Measurements from ENCODE around the gene C22orf23. TPM values are rescaled to one million over a fixed set of nuclear protein-coding genes. Genes with fewer than 3 reads are reported as not detected.

The C22orf23 gene
- polyA plus RNA-seq, 3 donors from 2014 or later = not detected

DNA sequence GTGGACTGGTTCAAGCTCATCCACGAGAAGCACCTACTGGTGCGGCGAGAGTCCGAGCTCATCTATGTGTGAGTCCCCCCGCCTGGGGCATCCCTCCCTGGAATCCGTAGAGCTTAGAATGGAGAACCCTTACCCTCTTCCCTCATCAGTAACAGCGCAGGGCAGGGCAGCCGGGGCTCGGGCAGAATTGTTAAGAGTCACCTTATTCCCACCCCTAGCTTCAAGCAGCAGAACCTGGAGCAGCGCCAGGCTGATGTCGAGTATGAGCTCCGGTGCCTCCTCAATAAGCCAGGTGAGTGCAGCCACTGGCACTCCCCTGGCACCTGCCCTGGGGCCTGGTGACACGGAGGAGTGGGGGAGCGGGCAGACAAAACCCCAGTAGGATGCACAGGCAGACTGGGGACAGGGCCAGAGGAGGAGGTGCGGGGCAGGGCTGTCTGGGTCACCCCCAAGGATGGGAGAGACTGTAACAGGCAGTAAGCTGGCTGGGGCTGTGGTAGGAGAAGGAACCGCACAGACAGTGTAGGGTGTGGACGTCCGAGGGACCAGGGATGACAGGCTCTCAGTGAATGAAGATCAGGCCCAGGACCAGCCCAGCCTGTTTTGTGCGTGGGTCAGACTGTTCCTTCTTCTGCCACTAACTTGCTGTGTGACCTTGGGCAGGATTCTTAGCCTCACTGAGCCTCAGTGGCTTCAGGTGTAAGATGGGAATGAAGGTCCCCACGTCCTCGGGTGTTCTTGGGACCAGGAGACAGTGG lies 20.4 kb downstream of the C22orf23 start:
- DNase-seq = no peak
- H3K9me3 Mint-ChIP-seq = no peaks in the 10 kb centered on the region
- H3K27ac Mint-ChIP-seq = peak overlapping the region in 1 of 6 donors; percentile 28
- H3K4me3 Mint-ChIP-seq = no peak overlapping the region
- peaks cover 8 to 10% of the 10 kb centered on the region in 2 donors for H3K4me1 Mint-ChIP-seq
- H3K36me3 Mint-ChIP-seq = peaks cover 0 to 13% (median 11%) of the 10 kb centered on the region in 3 donors
- peaks cover 0 to 3% (median 0%) of the 10 kb centered on the region in 3 donors for H3K27me3 Mint-ChIP-seq (ENCODE audit: low read depth in 3 of 3)

DNA sequence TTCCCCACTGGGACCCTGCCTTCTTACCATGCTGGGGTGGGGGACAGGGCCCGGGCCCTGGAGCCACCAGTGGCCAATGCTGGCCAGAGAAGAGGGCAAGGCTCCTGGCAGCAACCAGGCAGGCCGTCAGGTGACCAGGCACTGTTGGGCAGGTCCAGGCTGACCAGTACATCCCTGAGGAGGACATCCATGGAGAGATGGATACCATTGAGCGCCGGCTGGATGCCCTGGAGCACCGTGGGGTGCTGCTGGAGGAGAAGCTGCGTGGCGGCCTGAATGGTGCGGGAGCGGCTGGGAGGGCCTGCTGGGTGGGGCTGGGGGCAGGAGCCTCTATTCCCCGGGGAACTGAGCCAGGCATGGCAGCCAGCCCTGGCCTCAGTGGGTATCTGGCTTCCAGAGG lies 21.0 kb downstream of the C22orf23 start:
- no peaks in the 10 kb centered on the region for H3K9me3 Mint-ChIP-seq
- H3K4me3 Mint-ChIP-seq = no peak overlapping the region
- H3K27ac Mint-ChIP-seq = no peak overlapping the region
- H3K36me3 Mint-ChIP-seq = peaks cover 0 to 9% (median 8%) of the 10 kb centered on the region in 3 donors
- H3K27me3 Mint-ChIP-seq (ENCODE audit: low read depth in 3 of 3) = peaks cover 0 to 3% (median 0%) of the 10 kb centered on the region in 3 donors
- peaks cover 8 to 10% of the 10 kb centered on the region in 2 donors for H3K4me1 Mint-ChIP-seq
- no peak for DNase-seq

DNA sequence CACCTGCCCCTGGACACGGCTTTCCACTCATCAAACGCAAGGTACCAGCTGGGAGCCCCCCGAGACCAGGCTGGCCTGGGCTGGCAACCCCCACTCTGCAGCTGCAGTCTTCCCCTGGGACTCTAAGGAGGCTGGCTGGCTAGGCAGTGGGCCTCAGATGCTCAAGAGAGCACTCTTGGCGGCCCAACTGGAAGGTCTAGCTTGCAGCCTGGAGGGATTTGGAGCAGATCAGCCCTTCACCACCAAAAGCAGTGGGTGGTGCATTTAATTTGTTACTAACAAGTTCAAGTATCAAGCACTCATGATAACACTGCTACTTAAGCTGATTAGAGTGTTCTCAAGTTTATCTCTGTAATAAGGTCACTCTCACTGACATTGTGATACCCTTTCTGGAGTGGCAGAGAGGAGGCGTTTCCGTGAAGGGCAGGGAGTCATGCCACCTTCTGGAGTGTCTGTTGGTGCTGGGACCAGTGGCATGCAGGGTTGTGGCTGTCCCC lies 21.5 kb downstream of the C22orf23 start:
- DNase-seq = no peak
- Mint-ChIP-seq H3K4me3 (no peak overlapping the region), H3K9me3 (no peaks in the 10 kb centered on the region), H3K27me3 (ENCODE audit: low read depth in 3 of 3) (peaks cover 0 to 3% (median 0%) of the 10 kb centered on the region in 3 donors), H3K36me3 (peaks cover 0 to 9% (median 8%) of the 10 kb centered on the region in 3 donors), H3K4me1 (peaks cover 8 to 10% of the 10 kb centered on the region in 2 donors), H3K27ac (no peak overlapping the region)

DNA sequence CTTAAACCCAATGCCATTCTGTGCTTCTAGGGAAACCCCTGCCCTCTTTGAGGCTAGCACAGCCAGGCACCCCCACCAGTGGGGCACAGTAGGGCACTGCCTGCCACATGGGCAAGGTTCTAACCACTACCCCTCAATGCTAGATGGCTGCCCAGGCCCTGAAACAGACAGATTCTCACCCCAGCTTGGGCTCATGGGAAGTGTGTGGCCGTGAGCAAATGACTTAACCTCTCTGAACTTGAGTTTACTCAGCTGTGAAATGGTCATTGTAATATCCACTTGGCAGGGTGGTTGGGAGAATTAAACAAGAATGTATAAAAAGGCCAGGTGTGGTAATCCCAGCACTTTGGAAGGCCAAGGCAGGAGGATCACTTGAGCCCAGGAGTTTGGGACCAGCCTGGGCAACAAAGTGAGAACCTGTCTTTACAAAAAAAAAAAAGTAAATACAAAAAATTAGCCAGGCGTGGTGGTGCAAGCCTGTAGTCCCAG lies 22.4 kb downstream of the C22orf23 start:
- DNase-seq = no peak
- H3K36me3 Mint-ChIP-seq = peaks cover 0 to 9% (median 8%) of the 10 kb centered on the region in 3 donors
- no peak overlapping the region for H3K4me3 Mint-ChIP-seq
- no peaks in the 10 kb centered on the region for H3K9me3 Mint-ChIP-seq
- peaks cover 0 to 3% (median 0%) of the 10 kb centered on the region in 3 donors for H3K27me3 Mint-ChIP-seq (ENCODE audit: low read depth in 3 of 3)
- H3K27ac Mint-ChIP-seq = peak overlapping the region in 1 of 6 donors; percentile 32
- peaks cover 8 to 10% of the 10 kb centered on the region in 2 donors for H3K4me1 Mint-ChIP-seq

DNA sequence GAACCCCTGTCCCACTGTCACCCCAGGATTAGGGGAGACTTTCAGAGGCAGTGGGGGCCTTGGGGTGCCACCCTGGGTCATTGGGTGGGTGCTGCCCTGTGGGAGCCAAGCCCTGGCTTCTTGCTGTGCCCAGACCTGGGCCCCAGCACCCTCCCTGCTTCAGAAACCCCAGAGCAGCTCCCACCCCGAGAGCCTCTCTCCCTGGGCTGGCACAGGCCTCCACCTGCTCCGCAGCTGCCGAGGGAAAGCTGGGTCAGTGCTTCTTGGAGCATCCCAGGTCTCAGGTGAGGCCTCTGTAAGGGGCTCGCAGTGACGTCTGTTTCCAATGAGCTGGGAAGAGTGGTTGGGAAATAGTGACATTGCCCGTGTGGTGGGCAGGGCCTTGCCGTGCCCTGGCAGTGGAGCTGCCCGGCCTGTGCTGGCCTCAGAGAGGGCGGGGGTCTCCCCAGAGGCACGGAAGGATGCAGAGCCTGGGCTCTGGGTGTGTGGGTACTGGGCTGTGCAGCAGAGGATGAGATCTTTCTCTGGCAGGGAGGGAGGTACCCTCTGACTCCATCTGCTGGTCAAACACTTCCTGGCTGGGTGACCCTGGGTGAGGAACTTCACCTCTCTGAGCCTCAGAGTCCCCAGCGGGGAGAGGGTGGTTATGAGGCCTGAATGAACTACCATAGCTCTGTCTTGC lies 23.0 kb downstream of the C22orf23 start:
- Mint-ChIP-seq H3K4me1 (peaks cover 8 to 10% of the 10 kb centered on the region in 2 donors), H3K4me3 (no peak overlapping the region), H3K27ac (peak overlapping the region in 1 of 6 donors; percentile 23), H3K36me3 (peaks cover 0 to 9% (median 8%) of the 10 kb centered on the region in 3 donors), H3K27me3 (ENCODE audit: low read depth in 3 of 3) (peaks cover 0 to 3% (median 0%) of the 10 kb centered on the region in 3 donors), H3K9me3 (no peaks in the 10 kb centered on the region)
- DNase-seq = no peak

DNA sequence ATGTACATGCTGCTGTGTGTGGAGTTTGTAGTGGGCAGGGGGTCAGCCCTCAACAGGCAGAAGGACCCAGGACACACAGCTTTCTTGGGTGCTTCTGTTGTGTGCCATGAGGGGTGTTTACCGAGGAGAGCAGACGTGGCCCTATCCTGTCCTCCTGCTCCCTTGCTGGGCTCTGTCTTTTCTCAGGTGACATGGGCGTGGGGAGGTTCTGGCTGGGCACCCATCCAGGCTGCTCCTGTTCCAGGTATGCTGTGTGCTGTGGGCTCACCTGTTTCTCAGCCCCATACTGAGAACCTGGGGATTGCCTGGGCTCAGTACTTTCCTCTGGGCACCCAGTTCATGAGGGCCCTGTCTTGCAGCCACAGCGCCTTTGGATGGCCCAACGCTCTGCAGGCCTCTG lies 24.0 kb downstream of the C22orf23 start:
- H3K27me3 Mint-ChIP-seq (ENCODE audit: low read depth in 3 of 3) = peaks cover 0 to 3% (median 0%) of the 10 kb centered on the region in 3 donors

DNA sequence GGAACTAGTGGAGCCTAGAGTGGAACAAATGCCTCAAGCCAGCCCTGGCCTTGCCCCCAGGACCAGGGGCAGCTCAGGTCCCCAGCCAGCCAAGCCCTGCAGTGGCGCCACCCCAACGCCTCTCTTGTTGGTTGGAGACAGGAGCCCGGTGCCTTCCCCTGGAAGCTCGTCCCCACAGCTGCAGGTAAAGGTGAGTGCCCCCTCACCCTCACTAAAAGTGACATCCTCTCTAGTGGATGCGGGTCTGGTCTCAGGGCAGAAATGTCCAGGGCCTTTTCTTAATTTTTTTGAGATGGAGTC lies 25.8 kb downstream of the C22orf23 start:
- no peaks in the 10 kb centered on the region for H3K9me3 Mint-ChIP-seq

More for the DNA sequence above, 24.0 kb downstream of the C22orf23 start:
- no peaks in the 10 kb centered on the region for H3K9me3 Mint-ChIP-seq
- H3K4me1 Mint-ChIP-seq = peaks cover 8 to 10% of the 10 kb centered on the region in 2 donors
- H3K36me3 Mint-ChIP-seq = peaks cover 0 to 9% (median 8%) of the 10 kb centered on the region in 3 donors
- DNase-seq = no peak
- no peak overlapping the region for H3K27ac Mint-ChIP-seq
- H3K4me3 Mint-ChIP-seq = no peak overlapping the region

DNA sequence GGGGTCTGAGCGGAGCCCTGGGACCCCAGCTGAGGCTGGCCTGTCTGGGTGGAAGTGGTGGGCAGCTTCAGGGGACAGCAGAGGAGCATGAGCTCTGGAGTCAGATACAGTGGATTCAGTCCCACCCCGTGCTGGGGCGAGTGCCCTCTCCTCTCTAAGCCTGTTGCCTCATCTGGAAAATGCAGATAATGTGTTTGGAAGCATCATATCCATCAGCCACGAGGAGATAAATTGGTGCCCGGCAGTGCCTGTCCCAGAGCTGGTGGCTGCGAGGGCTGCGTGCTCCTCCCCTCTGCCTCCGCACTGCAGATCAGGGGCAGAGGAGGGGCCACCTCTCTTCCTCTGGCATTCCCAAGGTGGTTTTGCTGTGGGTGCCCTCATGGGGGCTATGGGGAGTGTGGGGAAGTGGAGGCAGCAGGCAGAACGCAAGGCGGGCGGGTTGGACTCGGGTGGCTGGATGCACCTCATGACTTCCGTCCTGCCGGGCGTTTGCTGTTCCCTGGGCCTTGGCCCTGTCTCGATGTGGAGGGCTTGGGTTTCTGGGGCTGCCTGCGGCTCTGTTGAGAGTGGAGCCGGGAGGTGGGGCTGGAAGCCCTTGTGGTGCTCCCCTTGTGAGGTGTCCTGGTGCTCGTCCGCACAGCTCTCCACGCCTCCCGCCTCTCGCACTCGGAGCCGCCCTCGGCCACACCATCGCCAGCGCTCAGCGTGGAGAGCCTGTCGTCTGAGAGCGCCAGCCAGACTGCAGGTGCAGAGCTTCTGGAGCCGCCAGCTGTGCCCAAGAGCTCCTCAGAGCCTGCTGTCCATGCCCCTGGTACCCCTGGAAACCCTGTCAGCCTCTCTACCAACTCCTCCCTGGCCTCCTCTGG lies 26.4 kb downstream of the C22orf23 start:
- no peak for DNase-seq
- Mint-ChIP-seq H3K27ac (no peak overlapping the region), H3K36me3 (peaks cover 0 to 13% (median 6%) of the 10 kb centered on the region in 3 donors), H3K27me3 (ENCODE audit: low read depth in 3 of 3) (peaks cover 0 to 4% (median 2%) of the 10 kb centered on the region in 3 donors), H3K4me1 (peaks cover 0 to 2% of the 10 kb centered on the region in 2 donors), H3K4me3 (no peak overlapping the region), H3K9me3 (no peaks in the 10 kb centered on the region)

More for the DNA sequence above, 25.8 kb downstream of the C22orf23 start:
- no peak for DNase-seq
- Mint-ChIP-seq H3K36me3 (peaks cover 0 to 15% (median 8%) of the 10 kb centered on the region in 3 donors), H3K4me1 (peaks cover 0 to 2% of the 10 kb centered on the region in 2 donors), H3K4me3 (no peak overlapping the region), H3K27ac (no peak overlapping the region), H3K27me3 (ENCODE audit: low read depth in 3 of 3) (peaks cover 0 to 4% (median 2%) of the 10 kb centered on the region in 3 donors)

DNA sequence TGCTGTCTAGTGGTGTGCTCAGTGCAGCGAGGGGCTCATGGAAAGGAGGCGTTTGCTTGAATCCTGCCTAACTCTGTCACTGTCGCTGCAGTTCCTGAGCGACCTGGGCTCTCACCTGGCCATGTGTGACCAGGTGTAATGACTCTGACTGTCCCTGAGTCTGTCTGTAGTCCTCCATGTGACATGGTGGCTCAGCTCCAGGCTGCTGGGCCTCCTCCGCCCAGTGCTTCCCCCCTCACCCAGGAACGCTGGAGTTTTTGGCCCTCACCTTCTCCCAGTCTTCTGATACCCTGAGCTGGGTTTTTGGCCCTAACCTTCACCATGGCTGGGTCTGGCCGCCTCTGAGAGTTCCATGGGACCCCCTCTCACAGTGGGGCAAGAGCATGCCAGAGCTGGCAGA lies 27.0 kb downstream of the C22orf23 start:
- Mint-ChIP-seq H3K27me3 (ENCODE audit: low read depth in 3 of 3) (peaks cover 0 to 4% (median 2%) of the 10 kb centered on the region in 3 donors), H3K27ac (no peak overlapping the region), H3K36me3 (peaks cover 0 to 12% (median 5%) of the 10 kb centered on the region in 3 donors), H3K9me3 (no peaks in the 10 kb centered on the region), H3K4me1 (peaks cover 0 to 2% of the 10 kb centered on the region in 2 donors), H3K4me3 (no peak overlapping the region)
- no peak for DNase-seq

DNA sequence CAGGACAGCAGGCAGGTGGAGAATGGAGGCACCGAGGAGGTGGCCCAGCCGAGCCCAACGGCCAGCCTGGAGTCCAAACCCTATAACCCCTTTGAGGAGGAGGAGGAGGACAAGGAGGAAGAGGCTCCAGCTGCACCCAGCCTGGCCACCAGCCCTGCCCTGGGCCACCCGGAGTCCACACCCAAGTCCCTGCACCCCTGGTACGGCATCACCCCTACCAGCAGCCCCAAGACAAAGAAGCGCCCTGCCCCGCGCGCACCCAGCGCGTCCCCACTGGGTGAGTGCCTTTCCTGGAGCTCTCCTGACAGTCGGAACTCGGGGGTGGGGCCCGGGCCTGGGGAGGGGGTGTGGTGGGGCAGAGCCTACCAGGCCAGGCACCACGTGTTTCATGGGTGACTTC lies 27.6 kb downstream of the C22orf23 start:
- Mint-ChIP-seq H3K27ac (no peak overlapping the region), H3K27me3 (ENCODE audit: low read depth in 3 of 3) (peaks cover 0 to 4% (median 2%) of the 10 kb centered on the region in 3 donors), H3K9me3 (no peaks in the 10 kb centered on the region), H3K36me3 (peaks cover 0 to 12% (median 5%) of the 10 kb centered on the region in 3 donors), H3K4me3 (no peak overlapping the region), H3K4me1 (peaks cover 0 to 2% of the 10 kb centered on the region in 2 donors)
- DNase-seq = no peak

DNA sequence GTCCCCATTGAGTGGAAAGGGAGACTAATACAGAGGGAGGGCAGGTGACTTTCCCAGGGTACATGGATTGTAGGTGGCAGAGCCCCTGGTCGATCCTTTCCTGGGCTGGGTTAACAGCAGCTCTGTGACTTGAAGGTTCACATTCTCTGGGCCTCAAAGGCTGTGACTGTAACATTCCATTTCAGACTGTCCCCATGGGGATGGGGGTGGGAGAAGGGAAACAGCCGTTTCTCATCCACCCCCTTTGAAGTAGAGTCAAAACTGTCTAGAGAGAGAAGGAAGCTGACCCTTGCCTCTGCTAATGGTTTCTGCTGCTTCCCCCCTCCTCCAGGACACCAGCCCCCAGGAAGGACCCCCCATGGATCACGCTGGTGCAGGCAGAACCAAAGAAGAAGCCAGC lies 28.1 kb downstream of the C22orf23 start:
- H3K27ac Mint-ChIP-seq = peak overlapping the region in 1 of 6 donors; percentile 50
- no peak overlapping the region for H3K4me3 Mint-ChIP-seq
- peaks cover 0 to 3% (median 2%) of the 10 kb centered on the region in 3 donors for H3K27me3 Mint-ChIP-seq (ENCODE audit: low read depth in 3 of 3)
- peaks cover under 1 to 2% of the 10 kb centered on the region in 2 donors for H3K4me1 Mint-ChIP-seq
- no peaks in the 10 kb centered on the region for H3K9me3 Mint-ChIP-seq
- peaks cover 0 to 12% (median 5%) of the 10 kb centered on the region in 3 donors for H3K36me3 Mint-ChIP-seq
- no peak for DNase-seq

DNA sequence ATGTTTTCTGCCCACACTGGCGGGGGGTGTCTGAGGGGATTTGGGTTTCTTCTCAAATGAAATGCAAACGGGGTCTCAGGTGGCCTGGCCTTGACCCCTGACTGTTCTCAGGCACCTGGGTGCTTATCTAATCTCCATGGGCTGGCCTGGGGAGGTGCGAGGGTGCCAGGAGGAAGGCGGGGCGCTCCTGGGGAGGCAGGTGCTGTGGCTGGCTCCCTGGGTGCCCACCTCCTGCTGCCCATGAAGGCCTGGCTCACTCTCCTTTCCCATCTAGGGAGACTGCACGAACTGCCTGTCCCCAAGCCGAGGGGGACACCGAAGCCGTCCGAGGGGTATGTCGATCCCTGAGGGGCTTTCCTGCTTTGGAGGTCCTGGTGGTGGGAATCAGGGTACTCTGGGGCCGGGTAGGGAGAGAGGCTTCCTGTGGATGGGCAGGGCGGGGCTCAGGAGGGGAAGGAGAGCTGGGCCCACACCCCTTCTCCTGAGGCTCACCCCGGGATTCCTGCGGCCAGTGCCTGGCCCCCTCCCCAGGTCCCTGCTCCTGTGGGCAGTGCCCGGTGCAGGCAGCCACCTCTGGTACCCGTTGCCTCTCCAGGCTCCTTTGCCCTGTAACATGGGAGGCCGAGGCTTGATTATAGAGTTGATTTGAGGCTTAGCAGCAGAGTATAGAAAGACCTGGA lies 28.9 kb downstream of the C22orf23 start:
- H3K36me3 Mint-ChIP-seq = peaks cover 4 to 16% (median 5%) of the 10 kb centered on the region in 3 donors
- H3K9me3 Mint-ChIP-seq = no peaks in the 10 kb centered on the region
- peaks cover 7% of the 10 kb centered on the region in 2 donors for H3K4me1 Mint-ChIP-seq
- H3K4me3 Mint-ChIP-seq = no peak overlapping the region
- no peak for DNase-seq
- H3K27ac Mint-ChIP-seq = no peak overlapping the region
- peaks cover 0 to 4% (median 3%) of the 10 kb centered on the region in 3 donors for H3K27me3 Mint-ChIP-seq (ENCODE audit: low read depth in 3 of 3)

DNA sequence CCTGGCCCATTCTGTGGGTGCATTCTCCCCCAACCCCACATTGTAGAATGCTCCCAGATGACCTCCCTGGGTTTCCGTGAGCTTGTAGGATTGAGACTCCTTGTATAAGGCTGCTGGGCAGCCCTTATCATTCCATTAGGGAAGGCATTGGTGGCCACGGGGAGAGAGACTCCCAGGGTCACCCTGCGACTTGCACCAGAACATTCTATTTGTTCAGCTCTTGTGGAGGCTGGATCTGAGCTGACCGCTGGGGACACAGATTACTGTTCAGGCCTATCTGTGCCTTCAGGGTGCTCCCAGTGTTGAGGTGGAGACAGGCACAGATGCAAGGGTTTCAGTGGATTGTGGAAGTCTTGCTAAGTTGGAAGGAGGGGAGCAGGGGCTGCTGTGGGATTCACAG lies 29.5 kb downstream of the C22orf23 start:
- H3K4me1 Mint-ChIP-seq = peaks cover 5 to 7% of the 10 kb centered on the region in 2 donors
- H3K4me3 Mint-ChIP-seq = no peak overlapping the region
- H3K27me3 Mint-ChIP-seq (ENCODE audit: low read depth in 3 of 3) = peaks cover 0 to 4% (median 1%) of the 10 kb centered on the region in 3 donors
- no peak for DNase-seq
- peaks cover 4 to 14% (median 5%) of the 10 kb centered on the region in 3 donors for H3K36me3 Mint-ChIP-seq
- no peak overlapping the region for H3K27ac Mint-ChIP-seq
- H3K9me3 Mint-ChIP-seq = no peaks in the 10 kb centered on the region
